Omental fat pad (tissue), 4 donors: Measurements from ENCODE around the gene TMEM54. TPM values are rescaled to one million over a fixed set of nuclear protein-coding genes. Genes with fewer than 3 reads are reported as not detected.

Experiments
- ATAC-seq: fragments of 150-250 bp; one replicate; pipeline ENCODE4 v1.9.1; 2016; ENCODE audit warnings: mild to moderate bottlenecking, moderate library complexity; ENCODE audit not compliant: low FRiP score
- DNase-seq: peaks from one replicate; pipeline ENCODE4 v3.0.0-alpha.2; 2019; ENCODE audit warnings: low spot score
- CTCF ChIP-seq, 3 donors: fragments of 450-650 bp; IDR thresholded peaks; one replicate each; pipeline ENCODE4 v1.5.1; 2016 to 2017; ENCODE audit warnings: antibody characterized with exemption in 3 of 3, mild to moderate bottlenecking in 3 of 3, moderate library complexity in 2 of 3
- total RNA-seq, 4 donors: library from RNA; depleted of rRNA; stranded (reverse); fragments of >200 nt; gene quantifications; one replicate each; pipeline ENCODE4 v1.1.0, GENCODE V29; 2016

TMEM54 gene
- total RNA-seq, 4 donors from 2014 or later, result 16.2 to 70.1 (median 26.4) TPM

- ATAC-seq (no peak), DNase-seq (no peak)
- no peak for TF ChIP-seq CTCF (IDR thresholded peaks at IDR 0.05)
Observed at GRCh38 chr1:32863218-32863880, 37.8 kb downstream of the TMEM54 start.

GRCh38 chr1:32861904-32862695 is 39.1 kb downstream of the TMEM54 start:
- TF ChIP-seq CTCF (IDR thresholded peaks at IDR 0.05), result no peak
- DNase-seq, result no peak
- ATAC-seq, result no peak

GRCh38 chr1:32860566-32860965 is 40.6 kb downstream of the TMEM54 start:
- TF ChIP-seq CTCF (IDR thresholded peaks at IDR 0.05), result no peak
- DNase-seq (no peak), ATAC-seq (no peak)

- ATAC-seq (no peak), DNase-seq (no peak)
- TF ChIP-seq CTCF (IDR thresholded peaks at IDR 0.05), result no peak
Observed at GRCh38 chr1:32859915-32860314, 41.3 kb downstream of the TMEM54 start.

- no peak for ATAC-seq
- TF ChIP-seq CTCF (IDR thresholded peaks at IDR 0.05), result no peak
- DNase-seq, result no peak
Observed at GRCh38 chr1:32858791-32859190, 42.4 kb downstream of the TMEM54 start.

- DNase-seq, result no peak
- TF ChIP-seq CTCF (IDR thresholded peaks at IDR 0.05), result no peak
- no peak for ATAC-seq
Observed at GRCh38 chr1:32858136-32858535, 43.1 kb downstream of the TMEM54 start.
